ENCODE measurements around the gene ANKRD39. TPM values are rescaled to one million over a fixed set of nuclear protein-coding genes. Genes with fewer than 3 reads are reported as not detected.

ANKRD39 gene
- total RNA-seq (2021; ENCODE audit: unreplicated experiment) (24.4 TPM), Bru-seq, nascent RNA (percentile 64 among the genes with signal in this experiment), BruChase-seq, experiment 1, labeled RNA remaining after a 2-hour chase (percentile 70 among the genes with signal in this experiment), BruChase-seq, experiment 2, labeled RNA remaining after a 6-hour chase (percentile 66 among the genes with signal in this experiment)
- 40.1 TPM for polyA plus RNA-seq (2012; ENCODE audit: insufficient read length)
- long read RNA-seq, transcript ANKRD39-201 (4 exons, 976 nt) = major isoform, 25 of 35 reads
- long read RNA-seq, partial matches to known transcripts = 4 of 35 reads
- long read RNA-seq, other reads (novel, unspliced or antisense) = 6 of 35 reads

DNA sequence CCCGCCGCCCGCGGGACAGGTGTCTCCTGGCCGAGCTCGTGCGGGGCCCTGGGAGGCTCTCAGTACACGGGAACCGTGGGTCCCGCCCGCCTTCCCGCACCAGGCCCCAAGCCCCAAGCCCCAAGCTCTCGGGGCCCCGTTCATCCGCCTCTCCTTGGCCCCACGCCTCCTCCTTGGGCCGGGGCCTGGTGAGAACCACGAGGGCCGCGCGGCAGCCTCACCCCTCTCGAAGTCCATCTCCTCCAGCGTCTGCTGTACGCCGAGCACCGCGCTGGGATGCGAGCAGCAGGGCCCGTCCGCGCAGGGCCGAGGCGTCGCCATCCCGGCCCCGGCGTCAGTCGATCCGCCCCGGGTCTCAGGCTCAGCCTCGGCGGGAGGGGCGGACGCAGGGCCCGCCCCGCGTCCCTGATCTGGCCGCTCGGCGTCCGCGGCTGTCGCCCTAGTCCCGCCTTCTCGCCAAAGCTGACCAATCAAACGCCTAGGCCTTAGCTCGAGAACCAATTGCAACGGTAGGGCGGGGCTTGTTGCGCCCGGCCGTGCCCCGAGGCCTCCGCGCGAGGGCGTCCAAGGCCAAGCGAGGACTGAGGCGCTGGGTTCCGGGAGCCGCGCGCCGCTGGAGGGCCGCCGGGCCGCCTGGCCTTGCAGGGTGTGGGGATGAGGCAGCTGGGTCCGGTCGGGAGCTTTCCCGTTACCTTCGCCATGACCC, at the start of gene ANKRD39:
Gene ANKRD39 (minus strand): TSS at position 350 of the 706 bp plus-strand sequence. CDS start 29 bp downstream, at position 321.
- H3K27me3 ChIP-seq (ENCODE audit: control insufficient read depth, insufficient read depth, low read length) = no peaks in the 10 kb centered on the region
- TF ChIP-seq, protein P1, sequence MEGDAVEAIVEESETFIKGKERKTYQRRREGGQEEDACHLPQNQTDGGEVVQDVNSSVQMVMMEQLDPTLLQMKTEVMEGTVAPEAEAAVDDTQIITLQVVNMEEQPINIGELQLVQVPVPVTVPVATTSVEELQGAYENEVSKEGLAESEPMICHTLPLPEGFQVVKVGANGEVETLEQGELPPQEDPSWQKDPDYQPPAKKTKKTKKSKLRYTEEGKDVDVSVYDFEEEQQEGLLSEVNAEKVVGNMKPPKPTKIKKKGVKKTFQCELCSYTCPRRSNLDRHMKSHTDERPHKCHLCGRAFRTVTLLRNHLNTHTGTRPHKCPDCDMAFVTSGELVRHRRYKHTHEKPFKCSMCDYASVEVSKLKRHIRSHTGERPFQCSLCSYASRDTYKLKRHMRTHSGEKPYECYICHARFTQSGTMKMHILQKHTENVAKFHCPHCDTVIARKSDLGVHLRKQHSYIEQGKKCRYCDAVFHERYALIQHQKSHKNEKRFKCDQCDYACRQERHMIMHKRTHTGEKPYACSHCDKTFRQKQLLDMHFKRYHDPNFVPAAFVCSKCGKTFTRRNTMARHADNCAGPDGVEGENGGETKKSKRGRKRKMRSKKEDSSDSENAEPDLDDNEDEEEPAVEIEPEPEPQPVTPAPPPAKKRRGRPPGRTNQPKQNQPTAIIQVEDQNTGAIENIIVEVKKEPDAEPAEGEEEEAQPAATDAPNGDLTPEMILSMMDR (IDR thresholded peaks at IDR 0.05) = peak; percentile 95
- TF ChIP-seq, protein P2, sequence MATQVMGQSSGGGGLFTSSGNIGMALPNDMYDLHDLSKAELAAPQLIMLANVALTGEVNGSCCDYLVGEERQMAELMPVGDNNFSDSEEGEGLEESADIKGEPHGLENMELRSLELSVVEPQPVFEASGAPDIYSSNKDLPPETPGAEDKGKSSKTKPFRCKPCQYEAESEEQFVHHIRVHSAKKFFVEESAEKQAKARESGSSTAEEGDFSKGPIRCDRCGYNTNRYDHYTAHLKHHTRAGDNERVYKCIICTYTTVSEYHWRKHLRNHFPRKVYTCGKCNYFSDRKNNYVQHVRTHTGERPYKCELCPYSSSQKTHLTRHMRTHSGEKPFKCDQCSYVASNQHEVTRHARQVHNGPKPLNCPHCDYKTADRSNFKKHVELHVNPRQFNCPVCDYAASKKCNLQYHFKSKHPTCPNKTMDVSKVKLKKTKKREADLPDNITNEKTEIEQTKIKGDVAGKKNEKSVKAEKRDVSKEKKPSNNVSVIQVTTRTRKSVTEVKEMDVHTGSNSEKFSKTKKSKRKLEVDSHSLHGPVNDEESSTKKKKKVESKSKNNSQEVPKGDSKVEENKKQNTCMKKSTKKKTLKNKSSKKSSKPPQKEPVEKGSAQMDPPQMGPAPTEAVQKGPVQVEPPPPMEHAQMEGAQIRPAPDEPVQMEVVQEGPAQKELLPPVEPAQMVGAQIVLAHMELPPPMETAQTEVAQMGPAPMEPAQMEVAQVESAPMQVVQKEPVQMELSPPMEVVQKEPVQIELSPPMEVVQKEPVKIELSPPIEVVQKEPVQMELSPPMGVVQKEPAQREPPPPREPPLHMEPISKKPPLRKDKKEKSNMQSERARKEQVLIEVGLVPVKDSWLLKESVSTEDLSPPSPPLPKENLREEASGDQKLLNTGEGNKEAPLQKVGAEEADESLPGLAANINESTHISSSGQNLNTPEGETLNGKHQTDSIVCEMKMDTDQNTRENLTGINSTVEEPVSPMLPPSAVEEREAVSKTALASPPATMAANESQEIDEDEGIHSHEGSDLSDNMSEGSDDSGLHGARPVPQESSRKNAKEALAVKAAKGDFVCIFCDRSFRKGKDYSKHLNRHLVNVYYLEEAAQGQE (IDR thresholded peaks at IDR 0.05; ENCODE audit: insufficient read depth in 1 of 2, low read depth in 2 of 2, low read length in 1 of 2) = 0 out of 4 replicates have a peak, but pooled peaks of 1 of the 2 experiments have one; percentile 37
- no peak for TF ChIP-seq SIN3A (IDR thresholded peaks at IDR 0.05; ENCODE audit: borderline replicate concordance, insufficient read depth, low read depth, low read length)
- peak; percentile 60; the same call in 1 of the 2 replicates for TF ChIP-seq POLR2AphosphoS5 (IDR thresholded peaks at IDR 0.05; ENCODE audit: low read depth, low read length)
- peak; percentile 48; the same call in 1 of the 2 replicates for TF ChIP-seq TCF7L2 (IDR thresholded peaks at IDR 0.05; ENCODE audit: low read depth, low read length)
- ATAC-seq (peak; percentile 94), DNase-seq (ENCODE audit: low read depth, low spot score) (peak; percentile 85)
- H3K9me3 ChIP-seq (ENCODE audit: control insufficient read depth, insufficient read depth, low read depth, low read length) = no peaks in the 10 kb centered on the region
- H3K4me3 ChIP-seq (ENCODE audit: low read depth in 2 of 2, low read length in 2 of 2) = peak within 1 kb of the TSS; percentile 73
- in situ Hi-C loops (cut with HindIII; ENCODE audit: low pct_unique_long_range_greater_than_20kb, low sequenced_read_pairs) (no loop called here), intact Hi-C loops (cut with micrococcal nuclease; ENCODE audit: unreplicated experiment) (loop anchor here (2.0 kb wide), 1 partner anchor 97 kb away; no protein-coding TSS in a partner anchor)
- CTCF ChIA-PET = interaction anchor here (0.6 to 2.0 kb wide), 7 partner anchors 79 to 254 kb away, joined by 3 to 5 read pairs (median 3); no protein-coding TSS in a partner anchor
- no TSS peak for BruUV-seq (replicated peaks)
- H3K27ac ChIP-seq (ENCODE audit: low read length) = peak within 1 kb of the TSS; percentile 80
- peaks cover 2% of the 10 kb centered on the region; the same call in 1 of the 2 replicates for H3K36me3 ChIP-seq (ENCODE audit: control insufficient read depth, insufficient read depth, low read length)
- peaks cover 15% of the 10 kb centered on the region for H3K4me1 ChIP-seq (ENCODE audit: control insufficient read depth, insufficient read depth, low read length)
- POLR2A ChIA-PET = interaction anchor here (0.7 to 0.8 kb wide), 2 partner anchors 23 to 59 kb away, joined by 4 to 29 read pairs; no protein-coding TSS in a partner anchor

DNA sequence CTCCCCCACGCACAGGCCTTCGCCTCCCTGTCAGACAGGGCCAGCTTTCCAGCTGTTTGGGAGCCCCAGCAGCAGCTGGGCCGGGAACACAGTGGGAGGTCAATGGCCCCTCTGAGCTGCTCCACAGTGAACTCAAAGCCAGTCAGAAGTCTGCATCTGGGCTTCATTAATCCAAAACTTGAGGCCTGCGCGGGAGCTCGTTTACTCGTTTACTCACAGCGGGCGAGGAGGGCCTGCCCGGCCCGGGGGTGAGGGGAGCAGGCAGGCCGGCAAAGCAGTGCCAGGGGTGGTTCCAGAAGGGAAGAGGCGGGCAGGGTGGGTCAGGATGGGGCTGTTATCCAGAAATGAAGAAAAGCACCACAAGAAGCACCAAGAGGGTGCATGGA, 48.9 kb upstream of the ANKRD39 start:
- POLR2A ChIA-PET = no interaction called here
- BruUV-seq (replicated peaks) = no TSS peak
- in situ Hi-C loops (cut with HindIII; ENCODE audit: low pct_unique_long_range_greater_than_20kb, low sequenced_read_pairs) = no loop called here
- no peak overlapping the region for H3K27ac ChIP-seq (ENCODE audit: low read length)
- H3K27me3 ChIP-seq (ENCODE audit: control insufficient read depth, insufficient read depth, low read length) = no peaks in the 10 kb centered on the region
- no peak overlapping the region for H3K4me3 ChIP-seq (ENCODE audit: low read depth in 2 of 2, low read length in 2 of 2)
- H3K36me3 ChIP-seq (ENCODE audit: control insufficient read depth, insufficient read depth, low read length) = no peaks in the 10 kb centered on the region
- no peaks in the 10 kb centered on the region for H3K9me3 ChIP-seq (ENCODE audit: control insufficient read depth, insufficient read depth, low read depth, low read length)
- no peak for ATAC-seq
- TF ChIP-seq SIN3A (IDR thresholded peaks at IDR 0.05; ENCODE audit: borderline replicate concordance, insufficient read depth, low read depth, low read length) (no peak), POLR2AphosphoS5 (IDR thresholded peaks at IDR 0.05; ENCODE audit: low read depth, low read length) (no peak), TCF7L2 (IDR thresholded peaks at IDR 0.05; ENCODE audit: low read depth, low read length) (no peak)
- TF ChIP-seq, protein P2 (IDR thresholded peaks at IDR 0.05; ENCODE audit: insufficient read depth in 1 of 2, low read depth in 2 of 2, low read length in 1 of 2) = no peak
- TF ChIP-seq, protein P1 (IDR thresholded peaks at IDR 0.05) = no peak
- no peak for DNase-seq (ENCODE audit: low read depth, low spot score)
- H3K4me1 ChIP-seq (ENCODE audit: control insufficient read depth, insufficient read depth, low read length) = no peaks in the 10 kb centered on the region
- intact Hi-C loops (cut with micrococcal nuclease; ENCODE audit: unreplicated experiment) = no loop called here
- CTCF ChIA-PET = interaction anchor here (0.6 kb wide), 1 partner anchor 175 kb away, joined by 3 read pairs; no protein-coding TSS in a partner anchor
